Measurements from ENCODE around the gene SMIM15.

The SMIM15 gene

DNA sequence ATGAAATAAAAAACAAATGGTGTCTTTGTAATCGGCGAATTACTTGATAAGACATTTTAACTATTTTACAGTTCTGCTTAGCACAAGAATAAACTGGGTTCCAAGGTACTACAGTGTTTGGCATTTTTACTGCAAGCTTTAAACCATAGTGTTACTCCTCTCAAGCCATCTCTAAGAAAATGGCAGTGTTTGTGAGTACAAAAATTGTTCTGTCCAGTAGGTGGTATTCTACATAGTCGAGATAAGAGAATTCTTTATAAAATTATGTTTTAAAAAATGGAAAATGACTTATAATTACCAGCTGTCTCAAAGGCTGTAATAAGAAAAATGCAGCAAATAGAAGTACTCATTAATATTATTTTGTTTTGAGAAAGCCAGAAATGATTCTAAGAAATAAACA lies 3.2 kb downstream of the SMIM15 start:
- DNase-seq = no peak

DNA sequence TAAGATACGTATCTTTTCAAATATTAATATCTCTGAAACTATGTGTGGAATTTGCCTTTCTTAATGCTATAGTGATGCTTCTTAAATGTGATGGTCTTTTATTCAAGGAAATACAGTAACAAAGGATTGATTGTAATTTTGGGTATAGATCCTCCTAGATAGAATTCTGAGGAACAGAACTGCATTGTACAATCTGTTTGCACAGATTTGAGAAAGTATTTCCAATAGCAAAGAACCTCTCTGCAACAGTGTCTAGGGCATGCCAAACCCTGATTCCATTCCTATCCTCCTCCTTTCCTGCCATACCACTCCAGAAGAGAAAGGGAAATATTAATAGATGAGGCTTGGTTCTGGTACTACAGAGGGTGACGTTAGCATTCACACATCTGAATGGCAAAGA lies 10.4 kb downstream of the SMIM15 start:
- DNase-seq = no peak

DNA sequence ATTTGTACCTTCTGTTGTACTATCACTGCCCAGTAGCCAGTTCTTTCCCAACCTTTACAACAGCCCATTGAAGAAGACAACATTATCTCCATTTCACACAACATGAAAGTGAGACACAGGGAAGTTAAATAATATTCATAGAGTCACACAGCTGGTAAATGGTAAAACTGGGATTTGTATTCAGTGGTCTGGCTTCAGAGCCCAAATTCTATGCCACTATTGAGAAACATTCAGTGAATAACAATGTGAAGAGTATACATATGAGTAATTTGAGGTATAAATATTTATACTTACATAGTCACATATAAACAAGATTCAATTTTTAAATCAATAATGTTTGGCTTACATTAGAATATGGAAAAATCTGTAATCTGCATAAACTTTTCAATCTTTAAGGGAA lies 13.8 kb downstream of the SMIM15 start:
- no peak for DNase-seq

DNA sequence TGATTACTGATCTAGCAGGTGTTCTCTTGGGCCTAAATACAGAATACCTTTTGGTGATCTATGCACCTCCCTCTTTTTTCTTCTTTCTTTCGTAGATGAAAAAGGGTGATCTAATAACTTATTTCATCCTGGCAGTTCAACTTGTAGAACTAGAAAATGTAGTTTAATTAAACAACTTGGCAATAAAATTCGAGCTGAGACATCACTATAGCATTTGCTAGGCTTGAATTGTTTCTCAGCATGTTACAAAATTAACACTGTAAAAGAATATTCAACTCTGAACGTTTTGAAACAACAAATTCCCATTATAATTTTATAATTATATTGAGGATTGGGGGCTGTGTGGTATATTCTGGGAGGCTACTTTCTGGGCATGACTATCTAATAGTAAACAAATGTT lies 19.5 kb downstream of the SMIM15 start:
- DNase-seq = no peak

DNA sequence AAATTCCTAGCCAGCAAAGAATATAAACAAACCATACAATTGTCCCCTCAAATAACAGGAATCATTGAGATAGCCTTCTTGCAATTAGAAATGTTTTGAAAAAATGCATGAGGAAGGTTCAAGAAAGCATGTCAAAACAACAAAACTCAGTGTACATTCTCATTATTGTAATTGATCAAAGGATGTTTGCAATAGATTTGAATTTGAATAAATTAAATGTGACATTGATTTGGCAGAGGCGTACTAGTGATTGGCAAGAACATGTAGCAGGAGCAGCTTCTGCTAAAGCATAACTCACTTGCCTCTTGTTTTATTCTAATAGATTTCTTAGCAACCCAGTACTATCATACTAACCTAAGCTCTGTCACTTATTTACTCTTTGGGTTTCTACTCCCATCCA lies 19.9 kb downstream of the SMIM15 start:
- DNase-seq = no peak

DNA sequence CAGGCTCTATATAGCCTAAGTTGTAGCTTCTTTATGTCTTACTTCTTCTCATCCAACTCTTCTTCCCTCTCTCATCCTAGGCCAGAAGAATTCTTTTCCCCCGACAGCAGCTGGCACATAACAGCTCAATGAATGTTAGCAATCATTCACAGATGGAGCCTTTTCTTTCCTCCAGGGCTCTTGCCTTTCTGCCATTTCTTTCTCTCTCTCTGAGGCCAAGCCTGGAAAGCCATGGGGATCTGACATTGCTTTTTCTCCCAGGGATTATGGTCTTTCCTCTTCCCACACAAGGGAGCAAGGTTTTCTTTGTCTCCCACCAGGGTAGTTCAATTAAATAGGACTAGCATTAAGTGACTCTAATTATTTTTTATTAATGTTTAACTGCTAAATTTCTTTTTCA lies 20.5 kb downstream of the SMIM15 start:
- no peak for DNase-seq

DNA sequence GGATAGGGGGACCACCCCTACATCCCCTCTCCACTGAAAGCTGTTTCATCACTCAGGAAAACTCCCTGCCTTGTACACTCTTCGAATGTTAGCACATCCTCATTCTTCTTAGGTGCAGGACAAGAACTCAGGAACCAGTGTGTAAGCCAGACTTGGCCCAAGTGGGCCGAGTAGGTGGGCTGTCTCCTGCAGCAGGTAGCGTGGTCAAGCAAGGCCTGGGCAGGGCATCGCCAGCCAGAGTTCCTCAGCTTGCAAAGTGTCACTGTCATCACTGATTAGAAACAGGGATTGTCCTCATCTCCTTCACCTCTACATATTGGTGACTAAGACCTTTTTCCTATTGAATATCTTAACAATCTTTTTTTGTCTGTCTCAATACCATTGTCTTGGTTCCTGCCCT lies 22.3 kb downstream of the SMIM15 start:
- no peak for DNase-seq

DNA sequence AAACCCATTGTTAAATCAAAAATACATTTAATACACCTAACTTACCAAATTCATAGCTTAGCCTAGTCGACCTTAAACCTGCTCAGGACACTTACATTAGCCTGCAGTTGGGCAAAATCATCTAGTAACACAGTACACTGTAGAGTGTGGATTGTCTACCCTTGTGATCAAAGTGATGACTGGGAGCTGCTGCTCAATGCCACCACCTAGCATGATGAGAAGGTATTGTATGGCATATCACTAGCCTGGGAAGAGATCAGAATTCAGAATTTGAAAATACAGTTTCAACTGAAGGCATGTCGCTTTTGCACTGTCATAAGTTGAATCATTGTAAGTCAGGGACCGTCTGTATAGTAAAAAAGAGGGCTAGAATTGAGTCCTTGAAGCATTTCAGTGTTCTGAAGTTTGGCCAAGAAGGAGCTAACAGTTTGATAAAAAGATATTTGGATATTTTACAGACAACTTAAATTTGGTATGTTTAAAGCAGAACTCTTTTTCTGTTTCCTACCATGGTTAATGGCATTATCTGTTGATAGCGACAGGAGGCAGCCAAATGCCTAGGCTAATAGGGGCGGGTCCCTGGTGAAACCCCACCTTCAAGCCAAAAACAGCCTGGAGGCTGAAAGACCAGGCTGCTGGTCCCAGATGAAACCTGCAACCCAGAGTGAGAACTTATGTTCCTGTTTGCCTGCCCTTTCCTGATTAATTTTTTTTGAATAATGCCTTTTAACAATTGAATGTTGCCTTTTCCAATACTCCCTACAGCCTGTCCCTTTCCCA lies 23.0 kb downstream of the SMIM15 start:
- DNase-seq = no peak

DNA sequence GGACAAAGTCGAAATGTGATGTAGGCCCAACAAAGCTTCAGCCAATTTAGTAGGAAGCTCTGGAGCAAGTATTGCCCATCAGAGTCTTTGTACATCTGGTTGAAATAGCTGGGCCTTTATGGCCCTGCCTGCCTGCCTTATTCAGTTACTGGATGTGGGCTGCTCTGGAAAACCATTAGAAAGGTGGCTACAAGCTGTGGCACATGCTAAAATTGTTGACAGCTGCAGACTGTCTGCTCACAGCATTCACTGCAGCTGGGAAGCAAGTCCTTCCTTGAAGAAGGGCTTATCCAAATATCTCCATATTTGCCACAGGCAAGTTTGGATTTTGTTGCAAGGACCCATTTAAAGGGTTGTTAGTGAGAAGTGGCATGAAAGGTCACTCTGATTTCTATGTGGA lies 24.4 kb downstream of the SMIM15 start:
- DNase-seq = no peak

DNA sequence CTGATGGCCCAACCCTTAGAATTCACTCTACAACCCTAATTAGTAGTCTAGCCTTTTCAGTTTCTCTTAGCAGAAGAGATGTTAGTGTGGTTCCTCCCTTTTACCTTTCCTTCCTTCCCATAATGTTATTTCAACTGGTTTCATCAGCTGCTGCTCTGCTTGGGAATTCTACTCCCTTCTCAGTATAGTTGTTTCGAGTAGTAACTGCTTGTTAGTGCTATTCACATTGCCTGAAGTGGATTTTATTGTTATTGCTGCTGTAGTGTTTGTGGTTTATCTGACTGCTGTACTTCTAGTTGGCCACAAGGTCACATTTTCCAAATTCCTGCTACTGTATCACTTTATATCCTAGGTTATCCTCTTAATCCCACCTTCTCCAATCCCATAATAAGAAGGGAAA lies 29.7 kb downstream of the SMIM15 start:
- no peak for DNase-seq

DNA sequence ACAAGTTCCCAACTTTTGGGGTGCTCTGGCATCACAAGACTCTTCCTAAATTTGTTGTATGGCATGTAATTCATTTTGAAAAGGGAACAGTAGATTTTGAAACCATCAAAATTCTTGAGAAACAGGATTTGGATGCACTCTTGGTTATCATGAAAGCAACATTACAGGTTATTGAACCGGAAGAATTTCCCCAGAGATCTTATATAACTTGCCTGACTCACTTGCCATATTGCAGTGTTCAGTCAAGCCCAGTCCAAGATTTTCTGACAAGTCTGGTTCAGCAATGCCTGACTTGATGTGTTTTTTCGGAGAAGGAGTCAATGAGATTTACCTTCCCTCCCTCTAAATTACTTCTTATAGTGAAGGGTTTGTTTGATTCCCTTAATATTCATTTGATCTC lies 32.0 kb downstream of the SMIM15 start:
- no peak for DNase-seq

DNA sequence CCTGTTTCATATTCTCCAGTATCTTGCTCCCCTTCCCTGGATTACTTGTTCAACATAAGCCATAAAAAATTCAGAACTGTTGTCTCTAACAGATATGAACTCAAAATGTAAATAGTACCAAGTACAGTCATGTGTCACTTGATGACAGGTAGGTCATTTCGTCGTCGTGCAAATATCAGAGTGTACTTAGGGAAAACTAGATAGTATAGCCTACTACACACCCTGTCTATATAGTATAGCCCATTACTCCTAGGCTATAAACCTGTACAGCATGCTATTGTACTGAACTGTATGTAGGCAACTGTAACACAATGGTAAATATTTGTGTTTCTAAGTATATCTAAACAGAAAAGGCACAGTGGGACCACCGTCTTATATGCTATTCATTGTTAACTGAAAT lies 39.1 kb downstream of the SMIM15 start:
- no peak for DNase-seq

DNA sequence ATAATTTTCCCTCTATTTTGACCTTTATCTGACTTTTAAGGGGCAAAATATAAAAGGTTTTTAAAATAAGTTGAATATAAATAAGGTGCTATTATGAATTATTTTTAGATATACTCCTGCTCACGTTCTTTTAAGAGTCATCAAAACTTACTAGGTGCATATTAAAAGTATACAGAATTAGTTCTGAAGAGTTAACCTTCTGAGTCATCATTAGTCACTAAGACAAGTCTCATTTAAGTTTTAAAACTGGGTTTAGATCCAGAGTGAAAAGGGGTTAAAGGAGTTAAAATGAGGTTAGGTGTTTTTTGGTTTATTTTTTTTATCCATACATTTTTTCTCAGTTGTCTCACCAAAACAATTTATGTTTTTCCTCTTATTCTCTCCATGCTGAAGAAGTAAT lies 41.7 kb downstream of the SMIM15 start:
- DNase-seq = no peak

DNA sequence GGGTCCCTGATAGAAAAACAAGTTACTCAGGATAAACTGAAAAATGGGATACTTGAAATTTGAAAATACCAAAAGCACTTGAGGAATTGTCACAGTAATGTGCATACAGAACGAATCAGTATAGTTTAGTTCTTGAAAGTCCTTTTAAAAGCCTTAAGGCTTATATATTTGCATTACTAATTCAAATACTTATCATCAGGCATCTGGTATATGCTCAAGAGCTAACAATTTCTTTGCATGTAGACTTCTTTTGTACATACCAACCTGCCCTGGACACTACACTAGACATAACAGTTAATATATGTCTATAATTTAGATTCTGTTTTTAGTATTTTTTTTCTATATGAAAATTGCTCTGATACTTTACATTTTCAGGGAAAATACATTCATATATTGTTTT lies 43.2 kb downstream of the SMIM15 start:
- no peak for DNase-seq

DNA sequence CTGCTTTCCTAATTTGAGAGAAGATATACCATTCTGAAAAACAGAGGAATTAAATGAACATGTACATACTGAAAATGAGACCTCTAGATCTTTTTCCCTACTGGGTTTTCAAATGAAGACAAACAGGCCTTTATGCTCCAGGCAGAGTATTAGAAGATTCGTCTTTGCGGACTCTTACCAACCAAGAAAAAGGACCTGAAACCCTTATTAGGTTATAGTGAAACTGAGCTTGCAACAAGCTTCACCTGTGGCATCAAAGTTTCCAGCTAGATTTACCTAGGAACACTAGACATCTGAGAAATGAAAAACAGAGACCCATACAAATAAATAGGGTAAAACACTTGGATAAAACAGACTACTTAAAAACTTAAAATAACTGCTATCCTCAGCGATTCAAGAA lies 46.3 kb downstream of the SMIM15 start:
- no peak for DNase-seq

DNA sequence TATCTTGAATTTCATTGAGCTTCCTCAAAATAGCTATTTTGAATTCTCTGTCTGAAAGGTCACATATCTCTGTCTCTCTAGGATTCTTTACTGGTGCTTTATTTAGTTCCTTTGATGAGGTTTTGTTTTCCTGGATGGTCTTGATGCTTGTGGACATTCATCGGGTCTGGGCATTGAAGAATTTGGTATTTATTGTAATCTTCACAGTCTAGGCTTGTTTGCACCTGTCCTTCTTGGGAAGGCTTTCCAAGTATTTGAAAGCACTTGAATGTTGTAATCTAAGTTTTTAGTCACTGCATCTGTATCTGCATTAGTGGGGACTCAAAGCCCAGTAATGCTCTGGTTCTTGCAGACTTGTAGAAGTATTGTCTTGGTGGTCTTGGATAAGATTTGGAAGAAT lies 47.8 kb downstream of the SMIM15 start:
- no peak for DNase-seq
